HCT116 (cell line): Measurements from ENCODE around the gene PIM1.

ENCODE experiments used
- EZH2 ChIP-seq: fragments of 200-600 bp; sonication (generic); IDR thresholded peaks from 2 replicates; pipeline ENCODE4 v1.6.1; 2017; ENCODE audit warnings: antibody characterized with exemption, mixed run types
- POLR2A ChIP-seq: IDR thresholded peaks from 2 replicates; pipeline ENCODE4 v1.7.0; 2011; ENCODE audit warnings: borderline replicate concordance; ENCODE audit not compliant: insufficient read depth, insufficient read length; ENCODE audit errors: extremely low read depth
- POLR2AphosphoS5 ChIP-seq: IDR thresholded peaks from 2 replicates; pipeline ENCODE4 v1.6.1; 2011; ENCODE audit warnings: mild to moderate bottlenecking, low read depth, low read length, moderate library complexity
- RAD21 ChIP-seq: IDR thresholded peaks from 2 replicates; pipeline ENCODE4 v1.6.1; 2012; ENCODE audit warnings: low read depth, mild to moderate bottlenecking
- SRF ChIP-seq: IDR thresholded peaks from 2 replicates; pipeline ENCODE4 v1.6.1; 2012; ENCODE audit warnings: low read depth
- TCF7L2 ChIP-seq: IDR thresholded peaks from 2 replicates; pipeline ENCODE4 v1.7.0; 2011; ENCODE audit warnings: borderline replicate concordance, inconsistent platforms; ENCODE audit not compliant: insufficient read depth, insufficient read length; ENCODE audit errors: extremely low read depth
- TF ChIP-seq, protein P1 (sequence below), 3 experiments: fragments of 200-600 bp in 1 of 3; sonication (generic) in 1 of 3; IDR thresholded peaks in 2 of 3; conservative IDR thresholded peaks in 1 of 3; 2 replicates each; pipeline ENCODE4 v1.5.1; 2012 to 2017; ENCODE audit warnings: low read depth in 2 of 3, low read length in 2 of 3, antibody characterized with exemption in 1 of 3, borderline replicate concordance in 1 of 3, control low read depth in 1 of 3, mild to moderate bottlenecking in 1 of 3, mixed read lengths in 1 of 3, mixed run types in 1 of 3, moderate library complexity in 1 of 3; ENCODE audit not compliant: insufficient read depth in 1 of 3
- TF ChIP-seq, protein P2 (sequence below): IDR thresholded peaks from 2 replicates; pipeline ENCODE4 v1.6.1; 2012
- TF ChIP-seq, protein P3 (sequence below): IDR thresholded peaks from 2 replicates; pipeline ENCODE4 v1.6.1; 2012
- TF ChIP-seq, protein P4 (sequence below): IDR thresholded peaks from 2 replicates; pipeline ENCODE4 v1.6.1; 2012; ENCODE audit warnings: low read depth
- TF ChIP-seq, protein P5 (sequence below): IDR thresholded peaks from 2 replicates; pipeline ENCODE4 v1.6.1; 2011; ENCODE audit warnings: mild to moderate bottlenecking, low read length, moderate library complexity; ENCODE audit not compliant: insufficient replicate concordance; ENCODE audit errors: extremely low read depth

- TF ChIP-seq, protein P1, sequence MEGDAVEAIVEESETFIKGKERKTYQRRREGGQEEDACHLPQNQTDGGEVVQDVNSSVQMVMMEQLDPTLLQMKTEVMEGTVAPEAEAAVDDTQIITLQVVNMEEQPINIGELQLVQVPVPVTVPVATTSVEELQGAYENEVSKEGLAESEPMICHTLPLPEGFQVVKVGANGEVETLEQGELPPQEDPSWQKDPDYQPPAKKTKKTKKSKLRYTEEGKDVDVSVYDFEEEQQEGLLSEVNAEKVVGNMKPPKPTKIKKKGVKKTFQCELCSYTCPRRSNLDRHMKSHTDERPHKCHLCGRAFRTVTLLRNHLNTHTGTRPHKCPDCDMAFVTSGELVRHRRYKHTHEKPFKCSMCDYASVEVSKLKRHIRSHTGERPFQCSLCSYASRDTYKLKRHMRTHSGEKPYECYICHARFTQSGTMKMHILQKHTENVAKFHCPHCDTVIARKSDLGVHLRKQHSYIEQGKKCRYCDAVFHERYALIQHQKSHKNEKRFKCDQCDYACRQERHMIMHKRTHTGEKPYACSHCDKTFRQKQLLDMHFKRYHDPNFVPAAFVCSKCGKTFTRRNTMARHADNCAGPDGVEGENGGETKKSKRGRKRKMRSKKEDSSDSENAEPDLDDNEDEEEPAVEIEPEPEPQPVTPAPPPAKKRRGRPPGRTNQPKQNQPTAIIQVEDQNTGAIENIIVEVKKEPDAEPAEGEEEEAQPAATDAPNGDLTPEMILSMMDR (IDR thresholded peaks at IDR 0.05 in 2 of 3, conservative IDR thresholded peaks at IDR 0.05 in 1 of 3; ENCODE audit: borderline replicate concordance in 1 of 3, insufficient read depth in 1 of 3, low read depth in 2 of 3, low read length in 2 of 3) = no peak
- TF ChIP-seq SRF (no peak), EZH2 (no peak), RAD21 (no peak), POLR2A (no peak), POLR2AphosphoS5 (no peak), TCF7L2 (no peak)
- TF ChIP-seq, protein P2, sequence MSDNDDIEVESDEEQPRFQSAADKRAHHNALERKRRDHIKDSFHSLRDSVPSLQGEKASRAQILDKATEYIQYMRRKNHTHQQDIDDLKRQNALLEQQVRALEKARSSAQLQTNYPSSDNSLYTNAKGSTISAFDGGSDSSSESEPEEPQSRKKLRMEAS = no peak
- TF ChIP-seq, protein P3, sequence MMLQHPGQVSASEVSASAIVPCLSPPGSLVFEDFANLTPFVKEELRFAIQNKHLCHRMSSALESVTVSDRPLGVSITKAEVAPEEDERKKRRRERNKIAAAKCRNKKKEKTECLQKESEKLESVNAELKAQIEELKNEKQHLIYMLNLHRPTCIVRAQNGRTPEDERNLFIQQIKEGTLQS = no peak
- TF ChIP-seq, protein P4, sequence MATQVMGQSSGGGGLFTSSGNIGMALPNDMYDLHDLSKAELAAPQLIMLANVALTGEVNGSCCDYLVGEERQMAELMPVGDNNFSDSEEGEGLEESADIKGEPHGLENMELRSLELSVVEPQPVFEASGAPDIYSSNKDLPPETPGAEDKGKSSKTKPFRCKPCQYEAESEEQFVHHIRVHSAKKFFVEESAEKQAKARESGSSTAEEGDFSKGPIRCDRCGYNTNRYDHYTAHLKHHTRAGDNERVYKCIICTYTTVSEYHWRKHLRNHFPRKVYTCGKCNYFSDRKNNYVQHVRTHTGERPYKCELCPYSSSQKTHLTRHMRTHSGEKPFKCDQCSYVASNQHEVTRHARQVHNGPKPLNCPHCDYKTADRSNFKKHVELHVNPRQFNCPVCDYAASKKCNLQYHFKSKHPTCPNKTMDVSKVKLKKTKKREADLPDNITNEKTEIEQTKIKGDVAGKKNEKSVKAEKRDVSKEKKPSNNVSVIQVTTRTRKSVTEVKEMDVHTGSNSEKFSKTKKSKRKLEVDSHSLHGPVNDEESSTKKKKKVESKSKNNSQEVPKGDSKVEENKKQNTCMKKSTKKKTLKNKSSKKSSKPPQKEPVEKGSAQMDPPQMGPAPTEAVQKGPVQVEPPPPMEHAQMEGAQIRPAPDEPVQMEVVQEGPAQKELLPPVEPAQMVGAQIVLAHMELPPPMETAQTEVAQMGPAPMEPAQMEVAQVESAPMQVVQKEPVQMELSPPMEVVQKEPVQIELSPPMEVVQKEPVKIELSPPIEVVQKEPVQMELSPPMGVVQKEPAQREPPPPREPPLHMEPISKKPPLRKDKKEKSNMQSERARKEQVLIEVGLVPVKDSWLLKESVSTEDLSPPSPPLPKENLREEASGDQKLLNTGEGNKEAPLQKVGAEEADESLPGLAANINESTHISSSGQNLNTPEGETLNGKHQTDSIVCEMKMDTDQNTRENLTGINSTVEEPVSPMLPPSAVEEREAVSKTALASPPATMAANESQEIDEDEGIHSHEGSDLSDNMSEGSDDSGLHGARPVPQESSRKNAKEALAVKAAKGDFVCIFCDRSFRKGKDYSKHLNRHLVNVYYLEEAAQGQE = no peak
- TF ChIP-seq, protein P5, sequence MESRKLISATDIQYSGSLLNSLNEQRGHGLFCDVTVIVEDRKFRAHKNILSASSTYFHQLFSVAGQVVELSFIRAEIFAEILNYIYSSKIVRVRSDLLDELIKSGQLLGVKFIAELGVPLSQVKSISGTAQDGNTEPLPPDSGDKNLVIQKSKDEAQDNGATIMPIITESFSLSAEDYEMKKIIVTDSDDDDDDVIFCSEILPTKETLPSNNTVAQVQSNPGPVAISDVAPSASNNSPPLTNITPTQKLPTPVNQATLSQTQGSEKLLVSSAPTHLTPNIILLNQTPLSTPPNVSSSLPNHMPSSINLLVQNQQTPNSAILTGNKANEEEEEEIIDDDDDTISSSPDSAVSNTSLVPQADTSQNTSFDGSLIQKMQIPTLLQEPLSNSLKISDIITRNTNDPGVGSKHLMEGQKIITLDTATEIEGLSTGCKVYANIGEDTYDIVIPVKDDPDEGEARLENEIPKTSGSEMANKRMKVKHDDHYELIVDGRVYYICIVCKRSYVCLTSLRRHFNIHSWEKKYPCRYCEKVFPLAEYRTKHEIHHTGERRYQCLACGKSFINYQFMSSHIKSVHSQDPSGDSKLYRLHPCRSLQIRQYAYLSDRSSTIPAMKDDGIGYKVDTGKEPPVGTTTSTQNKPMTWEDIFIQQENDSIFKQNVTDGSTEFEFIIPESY = no peak
Measured at GRCh38 chr6:37190159-37190535, 20.2 kb downstream of the PIM1 start.
